Endodermal cell (in vitro differentiated cells): Measurements from ENCODE around the gene RND3. TPM values are rescaled to one million over a fixed set of nuclear protein-coding genes. Genes with fewer than 3 reads are reported as not detected.

ENCODE experiments used
- DNase-seq: peaks from one replicate; pipeline ENCODE4 v3.0.0-alpha.2; 2017
- H3K27ac ChIP-seq: 2 replicates; pipeline ENCODE4 v1.5.1; 2013; ENCODE audit warnings: mild to moderate bottlenecking, low read depth, low read length, moderate library complexity
- H3K27me3 ChIP-seq: 2 replicates; pipeline ENCODE4 v1.6.1; 2013; ENCODE audit warnings: mild to moderate bottlenecking, low read length, moderate library complexity; ENCODE audit not compliant: insufficient read depth, control insufficient read depth, poor library complexity, severe bottlenecking
- H3K36me3 ChIP-seq: 2 replicates; pipeline ENCODE4 v1.7.0; 2013; ENCODE audit warnings: mild to moderate bottlenecking, low read length, moderate library complexity; ENCODE audit not compliant: control insufficient read depth, insufficient read depth
- H3K4me1 ChIP-seq: one replicate; pipeline ENCODE4 v1.7.0; 2013; ENCODE audit warnings: low read length; ENCODE audit not compliant: control insufficient read depth, insufficient read depth
- H3K4me3 ChIP-seq: 2 replicates; pipeline ENCODE4 v1.5.1; 2013; ENCODE audit warnings: mild to moderate bottlenecking, low read length, moderate library complexity
- H3K9ac ChIP-seq: 2 replicates; pipeline ENCODE4 v1.6.1; 2013; ENCODE audit warnings: mild to moderate bottlenecking, low read length, moderate library complexity; ENCODE audit not compliant: poor library complexity, severe bottlenecking; ENCODE audit errors: extremely low read depth
- H3K9me3 ChIP-seq: 2 replicates; pipeline ENCODE4 v1.6.1; 2013; ENCODE audit warnings: mild to moderate bottlenecking, low read length, moderate library complexity; ENCODE audit not compliant: control insufficient read depth
- H3K27ac Mint-ChIP-seq: 2 replicates; pipeline ENCODE4 v1.8.0; 2020; ENCODE audit warnings: mixed read lengths
- H3K27me3 Mint-ChIP-seq: 2 replicates; pipeline ENCODE4 v1.8.0; 2021; ENCODE audit warnings: mild to moderate bottlenecking, mixed read lengths; ENCODE audit not compliant: insufficient read depth
- H3K36me3 Mint-ChIP-seq: 2 replicates; pipeline ENCODE4 v1.8.0; 2020; ENCODE audit warnings: low read depth, mixed read lengths
- H3K4me1 Mint-ChIP-seq: 2 replicates; pipeline ENCODE4 v1.8.0; 2020; ENCODE audit warnings: mixed read lengths
- H3K4me3 Mint-ChIP-seq: 2 replicates; pipeline ENCODE4 v1.8.0; 2020; ENCODE audit warnings: mild to moderate bottlenecking, moderate library complexity, mixed read lengths
- H3K9me3 Mint-ChIP-seq: 2 replicates; pipeline ENCODE4 v1.8.0; 2020; ENCODE audit warnings: mild to moderate bottlenecking, mixed read lengths
- CTCF ChIP-seq: fragments of 200-600 bp; sonication (generic); conservative IDR thresholded peaks from 2 replicates; pipeline ENCODE4 v1.5.0; 2021; ENCODE audit warnings: antibody characterized with exemption, mild to moderate bottlenecking
- WGBS, 2 experiments: methylation state at CpG; one replicate each; pipeline versions ENCODE4 v1.1.5 to v1.1.7; 2013; ENCODE audit warnings: missing lambda C conversion rate in 2 of 2, mixed read lengths in 1 of 2; ENCODE audit not compliant: insufficient coverage in 1 of 2, insufficient read length in 1 of 2; 5-methylcytosine and 5-hydroxymethylcytosine counted together
- total RNA-seq, 2 donors: library from RNA; stranded (reverse); fragmentation: NEBNext Ultra II Directional in 1 of 2; extraction: Animal tissue kit (Norgen Biotek cat#: 25700) in 1 of 2; gene quantifications; 2 replicates in 1 of 2; 3 replicates in 1 of 2; pipeline ENCODE4 v1.2.1, GENCODE V29; 2021

Gene RND3
- total RNA-seq, 2 donors from 2014 or later, result 1.3 to 7.8 TPM

DNA sequence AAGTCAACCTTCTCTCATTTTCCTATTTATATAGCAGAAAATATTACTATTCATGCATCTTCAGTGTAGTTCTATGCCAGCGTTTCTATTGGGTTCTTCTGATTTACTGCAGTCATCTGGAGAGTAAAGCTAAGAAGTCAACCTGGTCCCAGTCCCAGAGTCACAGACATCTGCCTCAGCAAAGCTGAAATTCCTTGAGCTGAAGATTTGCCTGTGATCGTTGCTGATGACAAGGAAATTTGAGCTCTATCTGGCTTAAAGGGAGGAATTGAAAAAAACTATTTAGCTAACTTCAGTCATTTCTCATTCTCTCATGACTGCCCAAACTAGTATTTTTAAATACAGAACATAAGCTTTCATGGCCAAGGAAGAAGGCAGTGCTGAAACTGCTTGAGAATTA, 45.7 kb downstream of the RND3 start:
- no peak for TF ChIP-seq CTCF
- no peak overlapping the region for H3K9ac ChIP-seq
- 67 to 92% methylated on average over 1 to 2 of the region's 2 CpGs for WGBS, 2 experiments
- Mint-ChIP-seq H3K36me3 (no peaks in the 10 kb centered on the region), H3K27me3 (peaks cover 4% of the 10 kb centered on the region), H3K4me1 (no peaks in the 10 kb centered on the region), H3K4me3 (no peak overlapping the region), H3K27ac (no peak overlapping the region), H3K9me3 (no peaks in the 10 kb centered on the region)
- no peak for DNase-seq
- no peak overlapping the region for H3K27ac ChIP-seq
- no peak overlapping the region for H3K4me3 ChIP-seq
- H3K9me3 ChIP-seq, result no peaks in the 10 kb centered on the region
- H3K27me3 ChIP-seq, result no peaks in the 10 kb centered on the region
- H3K36me3 ChIP-seq, result no peaks in the 10 kb centered on the region
- no peaks in the 10 kb centered on the region for H3K4me1 ChIP-seq

- no peaks in the 10 kb centered on the region for H3K4me1 Mint-ChIP-seq
- no peak for TF ChIP-seq CTCF
- no peak for DNase-seq
- H3K36me3 ChIP-seq, result no peaks in the 10 kb centered on the region
- no peak overlapping the region for H3K27ac ChIP-seq
- peaks cover 5% of the 10 kb centered on the region for H3K9me3 Mint-ChIP-seq
- H3K27ac Mint-ChIP-seq, result no peak overlapping the region
- no peaks in the 10 kb centered on the region for H3K9me3 ChIP-seq
- H3K27me3 Mint-ChIP-seq, result peaks cover 2% of the 10 kb centered on the region
- H3K4me1 ChIP-seq, result no peaks in the 10 kb centered on the region
- H3K27me3 ChIP-seq, result no peaks in the 10 kb centered on the region
- no peak overlapping the region for H3K9ac ChIP-seq
- no peak overlapping the region for H3K4me3 Mint-ChIP-seq
- 89% methylated on average over 1 of the region's 2 CpGs; no CpG with 5 or more reads in 1 of the 2 experiments for WGBS, 2 experiments
- no peak overlapping the region for H3K4me3 ChIP-seq
- no peaks in the 10 kb centered on the region for H3K36me3 Mint-ChIP-seq
Measured at GRCh38 chr2:150441226-150441625, 46.2 kb downstream of the RND3 start.

DNA sequence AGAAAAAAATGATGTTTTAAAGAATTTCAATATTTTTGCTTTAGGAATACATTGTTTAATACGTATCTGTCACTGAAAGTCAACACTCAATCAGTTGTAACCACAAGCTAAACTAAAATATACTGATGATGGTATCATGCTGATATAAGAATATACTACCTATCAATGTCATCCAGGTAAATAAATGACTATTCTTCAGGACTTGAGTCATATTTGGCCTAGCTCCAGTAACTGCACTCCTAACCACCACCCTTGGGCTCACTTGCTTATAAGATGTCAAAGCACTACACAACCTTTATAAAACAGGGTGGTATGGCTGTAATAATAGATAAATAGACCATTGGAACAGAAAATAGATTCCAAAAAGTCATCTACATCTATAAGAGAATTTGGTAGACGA, 48.8 kb downstream of the RND3 start:
- Histone ChIP-seq H3K4me1 (no peaks in the 10 kb centered on the region), H3K9me3 (peaks cover 8% of the 10 kb centered on the region), H3K9ac (no peak overlapping the region), H3K36me3 (no peaks in the 10 kb centered on the region), H3K27ac (no peak overlapping the region), H3K4me3 (no peak overlapping the region), H3K27me3 (no peaks in the 10 kb centered on the region)
- no peak overlapping the region for H3K4me3 Mint-ChIP-seq
- peaks cover 24% of the 10 kb centered on the region for H3K9me3 Mint-ChIP-seq
- no peak overlapping the region for H3K27ac Mint-ChIP-seq
- H3K27me3 Mint-ChIP-seq, result no peaks in the 10 kb centered on the region
- no peak for DNase-seq
- no peak for TF ChIP-seq CTCF
- H3K4me1 Mint-ChIP-seq, result no peaks in the 10 kb centered on the region
- H3K36me3 Mint-ChIP-seq, result peaks cover 4% of the 10 kb centered on the region
- 80% methylated on average over 1 of the region's 2 CpGs; no CpG with 5 or more reads in 1 of the 2 experiments for WGBS, 2 experiments
